ENCODE data around the gene EGLN1.
"Not testable (repeated sequence)": the region's sequence is repeated elsewhere in the genome, so short reads cannot be mapped to it uniquely, and the experiment has no call there.

Gene EGLN1

GRCh38 chr1:231357831-231358354 lies 64.2 kb downstream of the EGLN1 start:
- DNase-seq (ENCODE audit: low read depth): no peak

- DNase-seq (ENCODE audit: low read depth): no peak
Observed at GRCh38 chr1:231357187-231357772, 64.8 kb downstream of the EGLN1 start.

GRCh38 chr1:231355171-231355570 lies 66.9 kb downstream of the EGLN1 start:
- DNase-seq (ENCODE audit: low read depth): no peak

- no peak for DNase-seq (ENCODE audit: low read depth)
Observed at GRCh38 chr1:231354330-231355020, 67.6 kb downstream of the EGLN1 start.

- no peak for DNase-seq (ENCODE audit: low read depth)
Observed at GRCh38 chr1:231353086-231353485, 69.0 kb downstream of the EGLN1 start.

GRCh38 chr1:231351816-231352215 lies 70.3 kb downstream of the EGLN1 start:
- DNase-seq (ENCODE audit: low read depth): no peak

- DNase-seq (ENCODE audit: low read depth): not testable (repeated sequence)
Observed at GRCh38 chr1:231348856-231349255, 73.2 kb downstream of the EGLN1 start.

GRCh38 chr1:231348442-231348841 lies 73.6 kb downstream of the EGLN1 start:
- DNase-seq (ENCODE audit: low read depth): no peak

GRCh38 chr1:231347961-231348360 lies 74.1 kb downstream of the EGLN1 start:
- no peak for DNase-seq (ENCODE audit: low read depth)

GRCh38 chr1:231340328-231341013 lies 81.6 kb downstream of the EGLN1 start:
- DNase-seq (ENCODE audit: low read depth): no peak

GRCh38 chr1:231338270-231339128 lies 83.6 kb downstream of the EGLN1 start, which contains the start of gene SPRTN:
TSS of gene SPRTN (plus strand) at chr1:231338293. CDS start at chr1:231338384, 91 bp downstream.
- DNase-seq (ENCODE audit: low read depth): no peak

- DNase-seq (ENCODE audit: low read depth): peak; percentile 97
Observed at GRCh38 chr1:231337472-231338269, 84.4 kb downstream of the EGLN1 start, which contains the start of gene EXOC8. TSS of gene EXOC8 (minus strand) at chr1:231337852. CDS start at chr1:231337745, 107 bp downstream.

- no peak for DNase-seq (ENCODE audit: low read depth)
Observed at GRCh38 chr1:231337043-231337471, 85.0 kb downstream of the EGLN1 start.

GRCh38 chr1:231335663-231336602 lies 86.2 kb downstream of the EGLN1 start:
- no peak for DNase-seq (ENCODE audit: low read depth)

GRCh38 chr1:231334952-231335351 lies 87.1 kb downstream of the EGLN1 start:
- no peak for DNase-seq (ENCODE audit: low read depth)

- no peak for DNase-seq (ENCODE audit: low read depth)
Observed at GRCh38 chr1:231334079-231334666, 87.9 kb downstream of the EGLN1 start.

GRCh38 chr1:231332761-231333160 lies 89.3 kb downstream of the EGLN1 start:
- no peak for DNase-seq (ENCODE audit: low read depth)

GRCh38 chr1:231329483-231329882 lies 92.6 kb downstream of the EGLN1 start:
- no peak for DNase-seq (ENCODE audit: low read depth)

GRCh38 chr1:231327617-231328016 lies 94.5 kb downstream of the EGLN1 start:
- no peak for DNase-seq (ENCODE audit: low read depth)

All from activated T-helper 1 cell treated with Interleukin-2 at 50 U/mL for 16 hours (primary cell).